Naive thymus-derived CD8-positive, alpha-beta T cell (primary cell): Measurements from ENCODE around the gene GLRA3. TPM values are rescaled to one million over a fixed set of nuclear protein-coding genes. Genes with fewer than 3 reads are reported as not detected.
A peak's percentile ranks its signal among the peaks of the same experiment; 100 is the strongest.
"Not testable (repeated sequence)": the region's sequence is repeated elsewhere in the genome, so short reads cannot be mapped to it uniquely, and the experiment has no call there.

ENCODE experiments used
- ATAC-seq, 2 donors: fragments of 150-1000 bp; cut with Tn5 transposase in 1 of 2; sonication (Bioruptor Pico), chemical (Tn5 transposase) in 1 of 2; 1 replicate in 1 of 2; 2 replicates in 1 of 2; pipeline ENCODE4 v1.10.0; 2021; ENCODE audit warnings: mild to moderate bottlenecking in 2 of 2, moderate library complexity in 2 of 2
- POLR2A ChIA-PET: fragments of 350-600 bp; sonication (Branson Sonifier 250); formaldehyde crosslinking; loops from one replicate; lab custom pipeline; 2021; ENCODE audit warnings: antibody characterized with exemption; lab: Charles Lee
- DNase-seq, 10 donors: peaks; one replicate each; pipeline versions ENCODE4 v3.0.0 to v3.0.0-alpha.2; 2020 to 2022
- H3K27ac Mint-ChIP-seq, 10 donors: one replicate each; pipeline ENCODE4 v1.8.0; 2020 to 2022; ENCODE audit warnings: mild to moderate bottlenecking in 10 of 10, mixed read lengths in 10 of 10, moderate library complexity in 4 of 10, inconsistent platforms in 1 of 10
- H3K27me3 Mint-ChIP-seq, 5 donors: one replicate each; pipeline ENCODE4 v1.8.0; 2021 to 2022; ENCODE audit warnings: mixed read lengths in 5 of 5
- H3K36me3 Mint-ChIP-seq, 3 donors: one replicate each; pipeline ENCODE4 v1.8.0; 2020 to 2022; ENCODE audit warnings: mixed read lengths in 3 of 3, mild to moderate bottlenecking in 2 of 3, inconsistent platforms in 1 of 3
- H3K4me1 Mint-ChIP-seq, 4 donors: one replicate each; pipeline ENCODE4 v1.8.0; 2021 to 2022; ENCODE audit warnings: mixed read lengths in 4 of 4
- H3K4me3 Mint-ChIP-seq, 10 donors: one replicate each; pipeline ENCODE4 v1.8.0; 2020 to 2022; ENCODE audit warnings: mild to moderate bottlenecking in 10 of 10, mixed read lengths in 10 of 10, moderate library complexity in 6 of 10, inconsistent platforms in 1 of 10
- H3K9me3 Mint-ChIP-seq, 9 donors: one replicate each; pipeline ENCODE4 v1.8.0; 2020 to 2022; ENCODE audit warnings: mixed read lengths in 9 of 9, mild to moderate bottlenecking in 3 of 9, inconsistent platforms in 1 of 9, moderate library complexity in 1 of 9
- polyA plus RNA-seq, 3 donors: library from polyadenylated mRNA; unstranded; fragments of 300-500 nt; fragmentation: Illumina TruSeq; gene quantifications; one replicate each; pipeline ENCODE4 v1.2.3, GENCODE V29; 2021
- total RNA-seq, 8 experiments: library from RNA in 2 of 8; stranded (reverse) in 2 of 8; gene quantifications; one replicate each; pipeline ENCODE4 v1.2.3 and lab custom pipeline; 2021 to 2026

The GLRA3 gene
- total RNA-seq (not detected), polyA plus RNA-seq (not detected), total RNA-seq (lab: John Stamatoyannopoulos, UW) (0 to 0.08 (median 0) reads per million in 6 experiments)

DNA sequence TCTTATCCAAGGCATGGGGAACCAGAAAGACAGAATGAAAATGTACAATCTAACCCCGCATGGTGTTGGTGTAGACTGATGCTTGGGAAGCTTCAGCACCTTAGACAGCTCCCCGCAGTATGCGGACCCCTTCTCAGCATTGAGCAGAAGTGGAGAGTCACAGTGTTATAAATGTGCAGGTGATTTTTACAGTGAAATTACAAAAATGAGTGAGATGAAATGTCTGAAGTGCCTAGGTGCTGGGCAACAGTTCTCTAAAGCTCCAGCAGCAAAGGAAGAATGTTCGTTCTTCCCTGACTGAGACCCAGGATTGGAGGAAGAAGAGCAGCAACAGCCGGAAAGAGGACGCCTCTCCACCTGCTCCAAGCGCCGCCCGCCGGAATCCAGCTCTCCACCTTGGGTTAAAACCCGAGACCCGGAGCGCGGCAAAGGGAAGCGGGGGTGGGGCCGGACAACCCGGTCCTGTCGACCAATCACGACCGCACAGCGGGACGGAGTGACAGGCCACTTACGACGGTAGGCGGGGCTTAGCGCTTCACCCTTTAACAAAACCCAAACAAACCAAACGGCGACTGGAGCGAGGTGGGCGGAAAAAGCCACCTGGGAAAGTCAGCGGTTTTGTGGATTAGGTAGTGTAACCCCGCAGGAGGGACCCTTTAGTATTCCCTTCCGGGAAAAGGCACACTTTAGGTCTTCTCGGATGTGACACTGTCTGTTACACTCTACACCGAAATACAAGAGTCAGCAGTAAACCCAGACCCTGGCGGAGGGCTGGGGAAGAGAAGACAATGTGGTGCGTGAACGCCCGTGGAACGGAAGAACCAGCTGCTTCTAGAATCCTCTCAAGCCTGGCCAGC lies at the start of gene GLRA3:
Gene GLRA3, minus strand, starts transcription at position 403 of the 857 bp plus-strand sequence. CDS start 436 bp downstream, outside the sequence.
- DNase-seq = peak in 1 of 10 donors; percentile 12
- peak within 1 kb of the TSS in 4 of 10 donors; percentile 13 to 52 (median 39) for H3K4me3 Mint-ChIP-seq
- ATAC-seq = no peak
- H3K27me3 Mint-ChIP-seq = peaks cover 9 to 31% (median 19%) of the 10 kb centered on the region in 5 donors
- peaks cover 0 to 15% (median 0%) of the 10 kb centered on the region in 3 donors for H3K36me3 Mint-ChIP-seq
- peaks cover 2 to 15% (median 6%) of the 10 kb centered on the region in 4 donors for H3K4me1 Mint-ChIP-seq
- POLR2A ChIA-PET = no interaction called here
- H3K9me3 Mint-ChIP-seq = peaks cover 0 to 15% (median 10%) of the 10 kb centered on the region in 9 donors
- H3K27ac Mint-ChIP-seq = no peak within 1 kb of the TSS

DNA sequence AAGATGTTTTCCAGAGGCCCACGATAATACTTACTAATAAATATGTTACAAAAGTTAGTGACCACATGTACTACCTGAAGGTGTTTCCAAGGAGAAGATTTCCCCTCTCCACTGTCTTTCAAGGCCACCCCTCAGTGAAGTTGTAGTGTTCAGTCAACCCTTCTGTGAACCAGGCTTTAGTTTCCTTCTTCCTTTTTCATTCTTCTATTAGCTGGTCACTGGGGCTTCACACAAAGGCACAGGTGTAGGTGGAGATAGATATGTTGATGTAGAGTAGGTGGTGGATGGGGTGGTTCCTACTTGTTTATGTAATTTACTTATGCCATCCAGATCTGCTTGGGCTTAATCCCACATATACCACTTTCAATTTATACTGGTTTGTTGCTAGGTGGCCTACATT lies 45.9 kb upstream of the GLRA3 start:
- Mint-ChIP-seq H3K4me3 (no peak overlapping the region), H3K27ac (no peak overlapping the region), H3K9me3 (peaks cover 0 to 8% (median 0%) of the 10 kb centered on the region in 9 donors), H3K4me1 (no peaks in the 10 kb centered on the region), H3K36me3 (no peaks in the 10 kb centered on the region), H3K27me3 (no peaks in the 10 kb centered on the region)
- POLR2A ChIA-PET = no interaction called here
- DNase-seq = no peak
- ATAC-seq = no peak

DNA sequence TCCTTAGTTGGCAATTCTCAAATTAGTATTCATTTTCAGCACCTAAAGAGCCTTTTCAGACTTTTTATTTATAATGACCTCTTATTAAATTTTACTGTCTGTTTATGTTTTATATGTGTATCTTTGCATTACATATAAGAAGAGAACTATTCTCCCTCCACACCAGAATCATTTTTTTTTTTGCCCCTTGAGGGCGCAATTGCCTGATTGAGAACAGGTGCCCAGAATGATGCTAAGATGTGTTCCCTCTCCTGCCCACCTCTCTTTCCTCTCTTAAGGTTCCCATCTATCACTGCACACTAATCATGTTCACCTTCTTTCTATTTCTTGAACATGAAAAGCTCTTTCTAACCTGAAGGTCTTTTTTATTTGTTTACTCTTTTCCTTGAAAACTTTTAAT lies 44.9 kb upstream of the GLRA3 start:
- POLR2A ChIA-PET = no interaction called here
- peaks cover 0 to 8% (median 0%) of the 10 kb centered on the region in 9 donors for H3K9me3 Mint-ChIP-seq
- H3K27me3 Mint-ChIP-seq = no peaks in the 10 kb centered on the region
- no peak for ATAC-seq
- H3K4me3 Mint-ChIP-seq = no peak overlapping the region
- no peak for DNase-seq
- no peak overlapping the region for H3K27ac Mint-ChIP-seq
- no peaks in the 10 kb centered on the region for H3K36me3 Mint-ChIP-seq
- H3K4me1 Mint-ChIP-seq = no peaks in the 10 kb centered on the region

DNA sequence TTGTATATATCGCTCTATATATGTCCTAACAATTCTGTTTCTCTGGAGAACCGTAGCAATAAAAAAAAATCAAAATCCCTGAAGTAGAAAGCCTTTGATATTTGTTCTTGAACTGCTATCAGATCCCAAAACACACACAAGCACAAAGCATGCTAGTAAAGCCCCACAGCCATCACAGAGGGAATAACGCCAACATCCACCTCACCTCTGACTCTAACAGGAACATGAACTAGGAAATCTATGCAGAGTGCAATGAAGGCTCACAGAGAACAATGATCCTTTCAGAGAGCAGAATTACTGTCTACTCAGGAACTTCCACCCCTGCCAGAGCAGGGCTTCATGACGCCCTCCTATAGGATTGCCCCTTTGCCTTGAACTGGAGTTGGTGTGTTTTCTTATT lies 44.1 kb upstream of the GLRA3 start:
- ATAC-seq, H3K27me3 Mint-ChIP-seq, POLR2A ChIA-PET, H3K9me3 Mint-ChIP-seq, H3K4me1 Mint-ChIP-seq, H3K36me3 Mint-ChIP-seq, DNase-seq, H3K27ac Mint-ChIP-seq, H3K4me3 Mint-ChIP-seq: not testable (repeated sequence)

DNA sequence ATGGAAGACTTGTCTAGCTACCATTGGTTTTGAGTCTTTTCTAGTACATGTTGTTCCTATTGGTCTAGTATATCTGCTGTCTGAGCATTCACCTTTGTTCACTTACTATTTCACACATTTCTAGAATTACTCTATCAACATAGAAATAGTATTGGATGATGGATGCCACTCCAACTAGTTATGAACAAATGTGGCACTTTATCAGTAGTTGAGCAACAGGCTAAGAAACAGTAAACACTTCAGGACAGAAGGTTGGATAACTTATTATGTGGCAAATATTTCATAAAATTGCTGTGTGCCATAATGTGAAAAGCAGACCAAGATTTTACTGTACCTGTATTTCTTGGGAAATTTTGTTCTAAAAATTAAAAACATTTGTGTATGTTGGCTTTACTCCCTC lies 42.4 kb upstream of the GLRA3 start:
- peaks cover 0 to 13% (median 4%) of the 10 kb centered on the region in 9 donors for H3K9me3 Mint-ChIP-seq
- no peaks in the 10 kb centered on the region for H3K36me3 Mint-ChIP-seq
- DNase-seq = no peak
- H3K27ac Mint-ChIP-seq = no peak overlapping the region
- no peak for ATAC-seq
- peaks cover 0 to 4% (median 0%) of the 10 kb centered on the region in 5 donors for H3K27me3 Mint-ChIP-seq
- POLR2A ChIA-PET = no interaction called here
- H3K4me1 Mint-ChIP-seq = no peaks in the 10 kb centered on the region
- no peak overlapping the region for H3K4me3 Mint-ChIP-seq

DNA sequence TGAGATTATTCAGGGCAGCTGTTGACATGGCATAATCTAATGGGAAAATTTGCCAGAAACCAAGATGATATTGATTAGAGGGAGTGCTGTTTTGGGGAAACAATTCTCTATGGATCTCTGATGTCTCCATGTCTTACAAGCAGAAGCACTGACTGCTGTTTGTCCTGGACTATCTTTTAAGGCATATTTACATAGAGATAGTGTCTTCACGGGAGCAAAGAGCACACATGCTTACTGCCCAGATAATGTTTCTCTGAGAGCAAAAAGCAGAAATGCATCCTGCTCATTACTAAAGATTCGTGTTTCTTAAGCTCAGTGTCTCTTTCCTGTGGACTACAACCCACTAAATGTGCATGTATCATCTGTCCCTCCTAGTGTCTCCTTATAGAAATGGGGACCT lies 41.3 kb upstream of the GLRA3 start:
- Mint-ChIP-seq H3K4me1 (no peaks in the 10 kb centered on the region), H3K4me3 (no peak overlapping the region), H3K9me3 (peaks cover 0 to 13% (median 4%) of the 10 kb centered on the region in 9 donors), H3K27me3 (peaks cover 0 to 4% (median 0%) of the 10 kb centered on the region in 5 donors), H3K27ac (no peak overlapping the region), H3K36me3 (no peaks in the 10 kb centered on the region)
- POLR2A ChIA-PET = no interaction called here
- DNase-seq = no peak
- no peak for ATAC-seq

DNA sequence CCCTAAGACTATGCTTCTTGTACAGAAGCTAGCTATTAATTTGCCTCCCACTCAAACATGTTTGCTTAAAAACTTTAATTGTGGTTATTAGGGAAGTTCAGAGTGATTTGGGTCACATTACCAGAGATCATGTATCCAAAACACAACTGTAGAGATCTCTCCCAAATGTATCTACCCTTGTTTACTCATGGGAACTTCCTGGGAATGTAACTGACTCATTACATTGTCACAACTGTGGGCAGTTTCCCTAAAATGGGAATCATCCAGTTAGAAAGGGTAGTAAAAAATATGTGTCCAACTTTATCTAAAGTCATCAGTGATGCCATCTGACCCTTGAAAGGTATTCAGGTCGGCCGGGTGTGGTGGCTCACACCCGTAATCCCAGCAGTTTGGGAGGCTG lies 40.3 kb upstream of the GLRA3 start:
- peaks cover 0 to 4% (median 0%) of the 10 kb centered on the region in 5 donors for H3K27me3 Mint-ChIP-seq
- H3K36me3 Mint-ChIP-seq = no peaks in the 10 kb centered on the region
- H3K4me3 Mint-ChIP-seq = no peak overlapping the region
- H3K9me3 Mint-ChIP-seq = peaks cover 0 to 16% (median 4%) of the 10 kb centered on the region in 9 donors
- ATAC-seq (no peak), DNase-seq (no peak)
- H3K27ac Mint-ChIP-seq = peak overlapping the region in 1 of 10 donors; percentile 21
- POLR2A ChIA-PET = no interaction called here
- H3K4me1 Mint-ChIP-seq = no peaks in the 10 kb centered on the region

DNA sequence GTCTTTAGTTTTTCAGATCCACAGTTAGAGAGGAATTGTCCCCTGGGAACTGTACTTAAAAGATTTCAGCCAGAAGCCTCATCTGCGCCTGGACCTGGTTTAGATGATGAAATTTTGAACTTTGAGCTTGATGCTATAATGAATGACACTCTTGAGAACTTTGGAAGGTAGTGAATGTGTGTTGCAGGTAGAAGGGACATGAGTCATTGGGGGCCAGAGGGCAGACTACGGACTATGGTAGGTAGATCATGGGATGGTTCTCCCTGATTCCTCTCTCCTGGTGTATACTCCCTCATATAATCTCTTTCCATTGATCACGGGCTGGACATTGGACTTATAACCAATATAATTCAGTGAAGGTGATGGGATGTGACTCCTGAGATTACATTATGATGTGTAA lies 38.9 kb upstream of the GLRA3 start:
- Mint-ChIP-seq H3K4me1 (no peaks in the 10 kb centered on the region), H3K27ac (no peak overlapping the region), H3K27me3 (peaks cover 0 to 4% (median 0%) of the 10 kb centered on the region in 5 donors), H3K9me3 (peaks cover 0 to 16% (median 0%) of the 10 kb centered on the region in 9 donors), H3K4me3 (no peak overlapping the region), H3K36me3 (no peaks in the 10 kb centered on the region)
- ATAC-seq (no peak), DNase-seq (no peak)
- POLR2A ChIA-PET = no interaction called here

DNA sequence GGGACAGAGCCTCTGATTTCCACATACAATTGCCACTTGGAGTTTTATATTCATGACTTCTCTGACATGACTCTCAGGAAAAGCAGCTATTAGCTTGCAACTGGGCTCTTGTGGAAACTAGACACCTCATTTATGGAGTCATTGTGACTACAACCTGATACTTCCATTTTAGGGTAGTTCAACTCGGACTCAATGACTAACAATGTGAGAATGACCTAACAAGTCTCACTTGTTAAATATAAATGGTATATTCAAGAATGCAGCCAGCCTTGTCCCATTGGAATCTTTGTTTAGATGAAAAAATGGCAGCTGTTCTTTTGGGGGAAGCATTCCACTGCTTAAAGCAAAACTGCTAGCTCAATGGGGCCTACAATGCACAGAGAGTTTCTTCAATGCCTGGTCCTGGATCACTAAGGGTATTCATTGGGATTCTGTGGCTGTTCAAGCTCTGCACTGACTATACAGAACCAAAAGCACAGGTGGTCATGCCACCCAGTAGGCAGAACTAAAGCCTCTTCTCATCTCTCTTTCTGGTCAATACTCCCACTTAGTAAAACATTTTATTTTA lies 36.5 kb upstream of the GLRA3 start:
- H3K9me3 Mint-ChIP-seq = peaks cover 0 to 19% (median 2%) of the 10 kb centered on the region in 9 donors
- no peak overlapping the region for H3K27ac Mint-ChIP-seq
- DNase-seq (no peak), ATAC-seq (no peak)
- H3K27me3 Mint-ChIP-seq = peaks cover 0 to 4% (median 0%) of the 10 kb centered on the region in 5 donors
- H3K4me3 Mint-ChIP-seq = no peak overlapping the region
- no peaks in the 10 kb centered on the region for H3K36me3 Mint-ChIP-seq
- POLR2A ChIA-PET = no interaction called here
- no peaks in the 10 kb centered on the region for H3K4me1 Mint-ChIP-seq

DNA sequence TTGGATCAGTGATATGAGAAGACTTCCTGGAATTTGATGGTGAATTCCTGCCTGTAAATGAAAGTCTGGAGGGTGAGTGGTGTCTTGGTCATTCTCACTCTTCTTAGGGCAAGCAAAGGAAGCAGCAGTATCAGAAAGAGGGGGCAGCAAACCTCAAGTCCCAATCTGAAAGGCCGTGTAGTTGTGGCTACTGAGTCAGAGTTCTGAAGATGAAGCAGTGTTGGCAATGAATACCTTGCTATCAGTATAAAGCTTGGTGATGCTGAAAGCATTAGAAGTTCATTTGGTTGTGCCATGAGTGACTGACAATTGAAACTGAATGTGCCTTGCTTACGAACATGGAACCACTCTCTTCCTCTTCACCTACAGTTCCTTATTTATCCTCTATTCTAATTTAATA lies 35.0 kb upstream of the GLRA3 start:
- peaks cover 0 to 22% (median 3%) of the 10 kb centered on the region in 9 donors for H3K9me3 Mint-ChIP-seq
- DNase-seq = no peak
- no peak overlapping the region for H3K27ac Mint-ChIP-seq
- H3K36me3 Mint-ChIP-seq = no peaks in the 10 kb centered on the region
- no peaks in the 10 kb centered on the region for H3K4me1 Mint-ChIP-seq
- ATAC-seq = no peak
- peaks cover 0 to 4% (median 0%) of the 10 kb centered on the region in 5 donors for H3K27me3 Mint-ChIP-seq
- no peak overlapping the region for H3K4me3 Mint-ChIP-seq
- POLR2A ChIA-PET = no interaction called here

DNA sequence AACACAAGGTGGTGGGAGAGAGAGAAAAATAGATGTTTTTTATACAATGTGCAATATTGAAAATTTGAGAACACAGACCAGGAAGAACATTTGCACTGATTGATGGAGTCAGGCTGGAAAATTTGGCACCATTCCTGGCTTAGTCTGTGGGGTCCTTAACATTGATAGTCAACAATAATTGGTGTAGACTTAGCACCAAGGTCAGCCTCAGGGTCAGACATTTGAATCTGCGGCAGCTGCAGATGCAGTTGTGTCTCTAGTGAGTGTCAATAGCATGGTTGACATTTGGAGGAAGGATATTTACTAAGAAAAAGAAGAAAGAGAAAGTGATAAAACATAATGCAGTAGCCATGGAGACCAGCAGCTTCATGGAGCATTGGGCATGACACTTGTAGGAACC lies 31.5 kb upstream of the GLRA3 start:
- Mint-ChIP-seq H3K9me3 (peaks cover 0 to 10% (median 3%) of the 10 kb centered on the region in 9 donors), H3K27me3 (no peaks in the 10 kb centered on the region)

DNA sequence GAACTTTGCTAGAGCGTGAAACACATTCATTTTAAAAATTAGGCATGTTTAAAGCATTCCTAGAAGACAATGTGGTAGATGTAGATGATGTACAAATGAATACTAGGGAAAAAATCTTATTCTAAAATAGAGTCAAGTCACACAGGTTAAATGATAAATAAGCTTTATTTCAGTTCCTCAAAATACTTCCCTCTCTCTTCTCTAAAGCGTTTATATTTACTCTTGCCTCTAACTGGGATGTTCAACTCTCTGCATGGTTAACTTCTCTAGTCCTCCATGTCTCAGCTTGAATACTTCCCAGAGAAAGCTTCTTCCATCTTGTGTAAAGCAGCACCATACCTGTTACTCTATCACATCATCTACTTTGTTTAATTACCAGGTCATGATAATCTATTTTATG lies 30.9 kb upstream of the GLRA3 start:
- no peaks in the 10 kb centered on the region for H3K4me1 Mint-ChIP-seq
- H3K9me3 Mint-ChIP-seq = peaks cover 0 to 11% (median 4%) of the 10 kb centered on the region in 9 donors
- no peak overlapping the region for H3K27ac Mint-ChIP-seq
- H3K4me3 Mint-ChIP-seq = no peak overlapping the region
- DNase-seq (no peak), ATAC-seq (no peak)
- no peaks in the 10 kb centered on the region for H3K36me3 Mint-ChIP-seq
- H3K27me3 Mint-ChIP-seq = no peaks in the 10 kb centered on the region
- POLR2A ChIA-PET = no interaction called here

More for the DNA sequence above, 31.5 kb upstream of the GLRA3 start:
- DNase-seq = no peak
- no peaks in the 10 kb centered on the region for H3K36me3 Mint-ChIP-seq
- H3K27ac Mint-ChIP-seq = no peak overlapping the region
- no peaks in the 10 kb centered on the region for H3K4me1 Mint-ChIP-seq
- ATAC-seq = no peak
- H3K4me3 Mint-ChIP-seq = no peak overlapping the region
- POLR2A ChIA-PET = no interaction called here
